Mononuclear cell (primary cell): ENCODE measurements around the gene ECI2. TPM values are rescaled to one million over a fixed set of nuclear protein-coding genes. Genes with fewer than 3 reads are reported as not detected.
"Not testable (repeated sequence)": the region's sequence is repeated elsewhere in the genome, so short reads cannot be mapped to it uniquely, and the experiment has no call there.

Experiments used
- H3K27me3 ChIP-seq: 2 replicates; pipeline ENCODE4 v1.6.0; 2011; ENCODE audit warnings: low read length, control low read depth; ENCODE audit not compliant: insufficient read depth
- H3K4me1 ChIP-seq: 2 replicates; pipeline ENCODE4 v1.5.1; 2011; ENCODE audit warnings: mild to moderate bottlenecking, low read length, control low read depth; ENCODE audit not compliant: insufficient read depth
- H3K4me3 ChIP-seq: 2 replicates; pipeline ENCODE4 v1.5.1; 2011; ENCODE audit warnings: mild to moderate bottlenecking, low read length, moderate library complexity
- H3K9me3 ChIP-seq: 2 replicates; pipeline ENCODE4 v1.5.1; 2011; ENCODE audit warnings: low read depth, mild to moderate bottlenecking, control low read depth, low read length
- total RNA-seq: library from RNA; depleted of rRNA; stranded (reverse); fragments of >200 nt; gene quantifications from one replicate; pipeline ENCODE4 v1.2.3, GENCODE V29; 2012

ECI2 gene
- total RNA-seq, 1 donor = 14.0 TPM

GRCh38 chr6:4125933-4126864 is 9.2 kb downstream of the ECI2 start:
- Histone ChIP-seq H3K27me3 (no peaks in the 10 kb centered on the region), H3K9me3 (no peaks in the 10 kb centered on the region), H3K4me1 (no peaks in the 10 kb centered on the region), H3K4me3 (no peak overlapping the region)

DNA sequence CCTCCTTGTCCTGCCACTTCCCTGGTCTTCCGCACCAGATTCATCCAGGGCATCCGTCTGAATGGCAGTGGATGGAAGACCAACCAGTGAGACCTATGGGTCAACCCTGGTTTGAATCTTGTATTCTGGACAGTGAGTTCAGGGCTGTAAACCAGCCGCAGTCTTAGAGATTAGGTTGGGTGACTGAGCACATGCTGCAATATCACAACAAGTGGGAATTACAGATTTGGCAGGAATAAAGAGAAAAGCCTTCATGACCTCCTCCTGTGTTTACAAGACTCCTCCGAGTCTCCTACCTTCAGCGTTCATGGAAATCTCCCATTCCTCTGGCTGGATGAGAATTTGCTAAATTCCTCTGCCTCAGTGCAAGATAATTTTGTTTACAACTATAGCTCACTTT is 9.9 kb downstream of the ECI2 start:
- no peaks in the 10 kb centered on the region for H3K27me3 ChIP-seq
- no peaks in the 10 kb centered on the region for H3K4me1 ChIP-seq
- no peaks in the 10 kb centered on the region for H3K9me3 ChIP-seq
- H3K4me3 ChIP-seq = no peak overlapping the region

GRCh38 chr6:4124351-4124750 is 11.0 kb downstream of the ECI2 start:
- Histone ChIP-seq H3K4me1 (no peaks in the 10 kb centered on the region), H3K4me3 (no peak overlapping the region), H3K27me3 (no peaks in the 10 kb centered on the region), H3K9me3 (no peaks in the 10 kb centered on the region)

GRCh38 chr6:4115741-4116140 is 19.6 kb downstream of the ECI2 start:
- H3K4me1 ChIP-seq = no peaks in the 10 kb centered on the region
- H3K4me3 ChIP-seq = no peak overlapping the region
- peaks cover 2% of the 10 kb centered on the region for H3K27me3 ChIP-seq
- peaks cover 12% of the 10 kb centered on the region for H3K9me3 ChIP-seq

DNA sequence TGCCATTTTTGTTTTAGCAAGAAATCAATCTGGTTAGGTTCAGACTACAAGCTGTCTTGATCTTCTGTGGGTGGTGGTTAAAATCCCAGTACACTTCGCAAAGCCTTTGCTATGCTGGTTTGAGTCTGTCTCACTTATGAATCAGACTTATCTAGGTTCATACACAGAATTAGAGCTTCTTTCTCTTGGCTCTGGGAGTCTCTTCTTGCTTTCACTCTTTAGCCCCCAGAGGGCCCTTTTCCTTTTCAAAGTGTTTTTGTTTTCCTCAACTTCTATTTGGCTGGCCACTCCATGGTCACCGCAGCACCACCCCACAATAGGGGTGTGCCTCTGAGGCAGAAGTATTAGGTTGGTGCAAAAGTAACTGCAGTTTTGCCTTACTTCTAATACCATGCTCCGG is 21.3 kb downstream of the ECI2 start:
- H3K4me1 ChIP-seq = no peaks in the 10 kb centered on the region
- H3K9me3 ChIP-seq = peaks cover 12% of the 10 kb centered on the region
- H3K4me3 ChIP-seq = no peak overlapping the region
- peaks cover 2% of the 10 kb centered on the region for H3K27me3 ChIP-seq

- Histone ChIP-seq H3K27me3 (peaks cover 2% of the 10 kb centered on the region), H3K4me3 (no peak overlapping the region), H3K9me3 (peaks cover 12% of the 10 kb centered on the region), H3K4me1 (no peaks in the 10 kb centered on the region)
Observed at GRCh38 chr6:4113649-4114048, 21.7 kb downstream of the ECI2 start.

DNA sequence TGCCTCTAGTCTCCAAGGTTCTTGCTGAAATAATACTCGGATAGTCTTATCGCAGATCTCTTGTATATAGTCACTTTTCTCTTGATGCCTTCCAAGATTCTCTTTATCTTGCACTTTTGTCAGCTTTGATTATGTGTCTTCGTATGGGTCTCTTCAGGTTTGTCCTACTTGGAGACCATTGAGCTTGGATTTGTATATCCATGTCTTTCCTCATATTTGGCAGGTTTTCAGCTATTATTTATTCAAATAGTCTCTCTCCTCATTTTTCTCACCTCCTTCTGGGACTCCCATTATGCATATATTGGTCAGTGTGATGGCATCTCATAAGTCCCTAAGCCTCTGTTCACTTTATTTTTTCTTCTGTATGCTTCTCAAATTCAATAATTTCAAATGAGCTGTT is 23.0 kb downstream of the ECI2 start:
- peaks cover 2% of the 10 kb centered on the region for H3K27me3 ChIP-seq
- peaks cover 12% of the 10 kb centered on the region for H3K9me3 ChIP-seq
- H3K4me3 ChIP-seq = no peak overlapping the region
- H3K4me1 ChIP-seq = no peaks in the 10 kb centered on the region

DNA sequence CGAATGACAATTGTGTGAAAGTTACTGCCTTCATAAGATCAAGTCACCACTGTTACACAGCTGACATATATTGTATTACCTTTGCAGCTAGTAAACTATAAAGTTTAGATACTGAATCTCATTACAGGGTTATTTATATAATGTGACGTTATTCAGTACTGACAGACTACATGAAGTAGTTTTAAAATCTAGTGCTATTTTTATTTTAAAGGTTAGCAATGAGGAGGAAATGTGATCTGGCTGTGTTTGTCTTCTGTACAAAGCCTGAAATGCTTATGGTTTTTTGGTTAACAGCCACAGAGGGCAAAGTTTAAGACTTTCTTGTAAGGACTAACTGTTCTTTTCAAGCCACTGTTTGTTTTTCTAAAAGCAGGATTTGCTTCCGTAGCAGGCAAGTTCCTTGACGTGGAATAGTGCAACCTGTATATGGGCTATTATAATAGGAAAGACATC is 26.0 kb downstream of the ECI2 start:
- H3K4me3 ChIP-seq, H3K27me3 ChIP-seq, H3K4me1 ChIP-seq: not testable (repeated sequence)
- H3K9me3 ChIP-seq = peaks cover 12% of the 10 kb centered on the region

- Histone ChIP-seq H3K27me3 (peaks cover 2% of the 10 kb centered on the region), H3K9me3 (peaks cover 7% of the 10 kb centered on the region), H3K4me3 (no peak overlapping the region), H3K4me1 (no peaks in the 10 kb centered on the region)
Observed at GRCh38 chr6:4108561-4109093, 26.7 kb downstream of the ECI2 start.

- H3K9me3 ChIP-seq = peaks cover 4% of the 10 kb centered on the region
- no peak overlapping the region for H3K4me3 ChIP-seq
- H3K27me3 ChIP-seq = peaks cover 2% of the 10 kb centered on the region
- H3K4me1 ChIP-seq = no peaks in the 10 kb centered on the region
Observed at GRCh38 chr6:4107873-4108272, 27.5 kb downstream of the ECI2 start.

GRCh38 chr6:4105980-4106536 is 29.3 kb downstream of the ECI2 start:
- no peaks in the 10 kb centered on the region for H3K4me1 ChIP-seq
- H3K27me3 ChIP-seq = peaks cover 2% of the 10 kb centered on the region
- no peak overlapping the region for H3K4me3 ChIP-seq
- no peaks in the 10 kb centered on the region for H3K9me3 ChIP-seq

DNA sequence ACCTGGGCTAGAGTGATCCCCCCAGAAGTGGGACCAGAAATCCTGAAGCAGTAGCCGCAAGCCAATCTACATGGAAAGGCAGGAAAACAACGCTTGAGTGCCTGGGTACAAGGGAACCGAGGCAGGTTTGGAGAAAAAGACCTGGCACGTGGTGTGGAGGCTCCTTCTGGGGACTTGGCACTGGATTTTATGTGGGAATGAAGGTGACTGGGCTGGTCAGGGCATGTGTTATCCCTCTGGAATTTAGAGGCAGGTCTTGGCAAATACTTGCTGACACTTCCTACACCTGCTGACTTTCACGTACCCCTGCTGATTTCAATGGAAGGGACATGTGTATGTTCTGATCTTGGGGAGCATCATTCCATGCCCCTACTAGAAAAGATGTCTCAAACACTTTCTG is 31.4 kb downstream of the ECI2 start:
- Histone ChIP-seq H3K9me3 (no peaks in the 10 kb centered on the region), H3K27me3 (no peaks in the 10 kb centered on the region), H3K4me3 (no peak overlapping the region), H3K4me1 (no peaks in the 10 kb centered on the region)

DNA sequence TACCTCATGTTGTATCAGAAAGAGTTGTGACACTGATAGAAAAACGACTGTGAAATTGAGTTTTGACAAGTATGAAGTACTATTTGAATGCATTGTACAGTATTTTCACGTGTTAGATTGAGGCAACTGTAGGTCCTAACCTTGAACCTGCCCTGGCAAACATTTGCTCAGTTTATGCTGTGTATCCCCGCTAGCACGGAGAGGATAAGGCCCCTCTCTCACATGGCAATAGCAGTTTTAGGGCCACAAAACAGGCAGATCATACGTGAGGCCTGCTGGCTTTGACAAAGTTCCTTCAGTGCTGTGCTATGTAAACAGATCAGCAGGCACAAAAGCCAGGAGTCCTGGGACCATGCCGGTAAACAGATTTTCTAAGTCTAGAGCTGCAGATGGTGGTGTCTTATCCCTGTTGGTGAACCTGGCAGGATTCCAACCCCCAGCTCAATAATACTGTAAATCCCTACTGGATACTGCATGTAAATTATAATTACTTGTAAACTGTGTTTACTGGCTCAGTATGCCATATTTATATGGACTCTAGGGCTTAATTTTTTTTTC is 32.6 kb downstream of the ECI2 start:
- no peak overlapping the region for H3K4me3 ChIP-seq
- H3K4me1 ChIP-seq = no peaks in the 10 kb centered on the region
- H3K9me3 ChIP-seq = no peaks in the 10 kb centered on the region
- H3K27me3 ChIP-seq = no peaks in the 10 kb centered on the region

GRCh38 chr6:4101298-4101697 is 34.1 kb downstream of the ECI2 start:
- no peaks in the 10 kb centered on the region for H3K4me1 ChIP-seq
- H3K9me3 ChIP-seq = no peaks in the 10 kb centered on the region
- H3K27me3 ChIP-seq = no peaks in the 10 kb centered on the region
- no peak overlapping the region for H3K4me3 ChIP-seq

- no peaks in the 10 kb centered on the region for H3K4me1 ChIP-seq
- H3K9me3 ChIP-seq = no peaks in the 10 kb centered on the region
- H3K4me3 ChIP-seq = no peak overlapping the region
- H3K27me3 ChIP-seq = no peaks in the 10 kb centered on the region
Observed at GRCh38 chr6:4100655-4101054, 34.7 kb downstream of the ECI2 start.
